Stimulated activated CD8-positive, alpha-beta memory T cell treated with anti-CD3 and anti-CD28 coated beads, Interleukin-15, amount 100 ng/mL, for 48 hours (primary cell): ENCODE measurements around the gene WASL.

Experiments used
- DNase-seq, 2 donors: peaks; one replicate each; pipeline ENCODE4 v3.0.0-alpha.2; 2020; ENCODE audit warnings: low read depth in 2 of 2

WASL gene

GRCh38 chr7:123692471-123692877 is 56.3 kb downstream of the WASL start:
- no peak for DNase-seq

- no peak for DNase-seq
Measured at GRCh38 chr7:123690550-123690949, 58.3 kb downstream of the WASL start.

- DNase-seq = no peak
Measured at GRCh38 chr7:123689250-123689649, 59.6 kb downstream of the WASL start.

GRCh38 chr7:123687727-123688126 is 61.1 kb downstream of the WASL start:
- DNase-seq = no peak

- DNase-seq = no peak
Measured at GRCh38 chr7:123687161-123687560, 61.6 kb downstream of the WASL start.

GRCh38 chr7:123682690-123683089 is 66.1 kb downstream of the WASL start:
- no peak for DNase-seq

GRCh38 chr7:123681561-123681960 is 67.2 kb downstream of the WASL start:
- no peak for DNase-seq

- DNase-seq = no peak
Measured at GRCh38 chr7:123680580-123680979, 68.2 kb downstream of the WASL start.

GRCh38 chr7:123679614-123680013 is 69.2 kb downstream of the WASL start:
- DNase-seq = no peak

- no peak for DNase-seq
Measured at GRCh38 chr7:123677061-123677715, 71.6 kb downstream of the WASL start.

GRCh38 chr7:123675181-123675473 is 73.7 kb downstream of the WASL start:
- no peak for DNase-seq

- no peak for DNase-seq
Measured at GRCh38 chr7:123674399-123675180, 74.2 kb downstream of the WASL start.

- no peak for DNase-seq
Measured at GRCh38 chr7:123673752-123674398, 74.9 kb downstream of the WASL start.

GRCh38 chr7:123673137-123673732 is 75.6 kb downstream of the WASL start:
- DNase-seq = no peak

GRCh38 chr7:123669485-123669884 is 79.3 kb downstream of the WASL start:
- no peak for DNase-seq

- DNase-seq = no peak
Measured at GRCh38 chr7:123666492-123666891, 82.3 kb downstream of the WASL start.

- DNase-seq = no peak
Measured at GRCh38 chr7:123665896-123666295, 82.9 kb downstream of the WASL start.

- no peak for DNase-seq
Measured at GRCh38 chr7:123665157-123665556, 83.6 kb downstream of the WASL start.

GRCh38 chr7:123663200-123663599 is 85.6 kb downstream of the WASL start:
- no peak for DNase-seq

- DNase-seq = no peak
Measured at GRCh38 chr7:123662755-123663154, 86.0 kb downstream of the WASL start.

- no peak for DNase-seq
Measured at GRCh38 chr7:123662293-123662692, 86.5 kb downstream of the WASL start.

- DNase-seq = no peak
Measured at GRCh38 chr7:123661765-123662164, 87.0 kb downstream of the WASL start.
